ENCODE results near the gene MAPKAPK2.
A peak's percentile ranks its signal among the peaks of the same experiment; 100 is the strongest.

Gene MAPKAPK2

GRCh38 chr1:206681359-206681758 lies 3.3 kb upstream of the MAPKAPK2 start:
- Histone ChIP-seq H3K4me1 (ENCODE audit: insufficient read depth, low read length, severe bottlenecking) (peaks cover 66% of the 10 kb centered on the region), H3K4me3 (ENCODE audit: low read depth, low read length, poor library complexity, severe bottlenecking) (no peak overlapping the region), H3K79me2 (ENCODE audit: insufficient read depth, low read length) (no peaks in the 10 kb centered on the region), H3K27ac (ENCODE audit: low read depth, low read length, poor library complexity, severe bottlenecking) (no peak overlapping the region), H3K9ac (ENCODE audit: low read length) (no peak overlapping the region), H3K36me3 (ENCODE audit: insufficient read depth, low read length) (no peaks in the 10 kb centered on the region), H2AFZ (ENCODE audit: low read length) (no peak overlapping the region), H3K9me3 (ENCODE audit: low read length) (no peaks in the 10 kb centered on the region), H3K9me2 (ENCODE audit: low read depth, low read length) (no peaks in the 10 kb centered on the region), H4K20me1 (ENCODE audit: insufficient read depth, low read length) (no peaks in the 10 kb centered on the region), H3K4me2 (ENCODE audit: low read length) (no peak overlapping the region), H3K27me3 (ENCODE audit: insufficient read depth, low read length) (no peaks in the 10 kb centered on the region), H3F3A (ENCODE audit: insufficient read depth, low read length) (no peaks in the 10 kb centered on the region; the same call in 1 of the 2 replicates)
- TF ChIP-seq EZH2 (IDR thresholded peaks at IDR 0.05; ENCODE audit: borderline replicate concordance, low read length) (no peak), CTCF (IDR thresholded peaks at IDR 0.05; ENCODE audit: low read length) (no peak)

- Histone ChIP-seq H2AFZ (ENCODE audit: low read length) (no peak overlapping the region), H3K4me2 (ENCODE audit: low read length) (peak overlapping the region; percentile 24; the same call in 1 of the 2 replicates), H3K36me3 (ENCODE audit: insufficient read depth, low read length) (no peaks in the 10 kb centered on the region), H3K9me3 (ENCODE audit: low read length) (no peaks in the 10 kb centered on the region), H3K27ac (ENCODE audit: low read depth, low read length, poor library complexity, severe bottlenecking) (peak overlapping the region; percentile 9), H3F3A (ENCODE audit: insufficient read depth, low read length) (no peaks in the 10 kb centered on the region; the same call in 1 of the 2 replicates), H3K9ac (ENCODE audit: low read length) (no peak overlapping the region), H3K9me2 (ENCODE audit: low read depth, low read length) (no peaks in the 10 kb centered on the region), H3K27me3 (ENCODE audit: insufficient read depth, low read length) (no peaks in the 10 kb centered on the region), H3K79me2 (ENCODE audit: insufficient read depth, low read length) (no peaks in the 10 kb centered on the region), H3K4me3 (ENCODE audit: low read depth, low read length, poor library complexity, severe bottlenecking) (no peak overlapping the region), H4K20me1 (ENCODE audit: insufficient read depth, low read length) (no peaks in the 10 kb centered on the region), H3K4me1 (ENCODE audit: insufficient read depth, low read length, severe bottlenecking) (peaks cover 74% of the 10 kb centered on the region)
- no peak for TF ChIP-seq CTCF (IDR thresholded peaks at IDR 0.05; ENCODE audit: low read length)
- TF ChIP-seq EZH2 (IDR thresholded peaks at IDR 0.05; ENCODE audit: borderline replicate concordance, low read length): no peak
Measured at GRCh38 chr1:206682111-206682510, 2.6 kb upstream of the MAPKAPK2 start.

GRCh38 chr1:206683313-206683712 lies 1.4 kb upstream of the MAPKAPK2 start:
- Histone ChIP-seq H2AFZ (ENCODE audit: low read length) (no peak overlapping the region), H3K9ac (ENCODE audit: low read length) (no peak overlapping the region), H3F3A (ENCODE audit: insufficient read depth, low read length) (no peaks in the 10 kb centered on the region; the same call in 1 of the 2 replicates), H3K4me1 (ENCODE audit: insufficient read depth, low read length, severe bottlenecking) (peaks cover 73% of the 10 kb centered on the region), H3K9me3 (ENCODE audit: low read length) (no peaks in the 10 kb centered on the region), H3K9me2 (ENCODE audit: low read depth, low read length) (no peaks in the 10 kb centered on the region), H4K20me1 (ENCODE audit: insufficient read depth, low read length) (no peaks in the 10 kb centered on the region), H3K4me2 (ENCODE audit: low read length) (no peak overlapping the region), H3K27ac (ENCODE audit: low read depth, low read length, poor library complexity, severe bottlenecking) (peak overlapping the region; percentile 30), H3K27me3 (ENCODE audit: insufficient read depth, low read length) (no peaks in the 10 kb centered on the region), H3K36me3 (ENCODE audit: insufficient read depth, low read length) (no peaks in the 10 kb centered on the region), H3K79me2 (ENCODE audit: insufficient read depth, low read length) (no peaks in the 10 kb centered on the region), H3K4me3 (ENCODE audit: low read depth, low read length, poor library complexity, severe bottlenecking) (no peak overlapping the region)
- TF ChIP-seq CTCF (IDR thresholded peaks at IDR 0.05; ENCODE audit: low read length): no peak
- TF ChIP-seq EZH2 (IDR thresholded peaks at IDR 0.05; ENCODE audit: borderline replicate concordance, low read length): no peak

Data from OCI-LY1 (cell line).